Astrocyte of the spinal cord (primary cell): ENCODE measurements around the gene TTLL12.

ENCODE experiments used
- DNase-seq: peaks from one replicate; pipeline ENCODE4 v3.0.0; 2011; ENCODE audit warnings: low read depth, low spot score
- H3K4me3 ChIP-seq: 2 replicates; pipeline ENCODE4 v1.5.1; 2011; ENCODE audit warnings: low read depth, mild to moderate bottlenecking, low read length, moderate library complexity
- CTCF ChIP-seq: IDR thresholded peaks from 2 replicates; pipeline ENCODE4 v1.5.1; 2012; ENCODE audit warnings: low read depth, mild to moderate bottlenecking, low read length, inconsistent platforms
- in situ Hi-C: cut with HindIII; loops from 2 replicates; pipeline ENCODE4 v1.10.0; 2017; ENCODE audit warnings: low sequenced_read_pairs

The TTLL12 gene

DNA sequence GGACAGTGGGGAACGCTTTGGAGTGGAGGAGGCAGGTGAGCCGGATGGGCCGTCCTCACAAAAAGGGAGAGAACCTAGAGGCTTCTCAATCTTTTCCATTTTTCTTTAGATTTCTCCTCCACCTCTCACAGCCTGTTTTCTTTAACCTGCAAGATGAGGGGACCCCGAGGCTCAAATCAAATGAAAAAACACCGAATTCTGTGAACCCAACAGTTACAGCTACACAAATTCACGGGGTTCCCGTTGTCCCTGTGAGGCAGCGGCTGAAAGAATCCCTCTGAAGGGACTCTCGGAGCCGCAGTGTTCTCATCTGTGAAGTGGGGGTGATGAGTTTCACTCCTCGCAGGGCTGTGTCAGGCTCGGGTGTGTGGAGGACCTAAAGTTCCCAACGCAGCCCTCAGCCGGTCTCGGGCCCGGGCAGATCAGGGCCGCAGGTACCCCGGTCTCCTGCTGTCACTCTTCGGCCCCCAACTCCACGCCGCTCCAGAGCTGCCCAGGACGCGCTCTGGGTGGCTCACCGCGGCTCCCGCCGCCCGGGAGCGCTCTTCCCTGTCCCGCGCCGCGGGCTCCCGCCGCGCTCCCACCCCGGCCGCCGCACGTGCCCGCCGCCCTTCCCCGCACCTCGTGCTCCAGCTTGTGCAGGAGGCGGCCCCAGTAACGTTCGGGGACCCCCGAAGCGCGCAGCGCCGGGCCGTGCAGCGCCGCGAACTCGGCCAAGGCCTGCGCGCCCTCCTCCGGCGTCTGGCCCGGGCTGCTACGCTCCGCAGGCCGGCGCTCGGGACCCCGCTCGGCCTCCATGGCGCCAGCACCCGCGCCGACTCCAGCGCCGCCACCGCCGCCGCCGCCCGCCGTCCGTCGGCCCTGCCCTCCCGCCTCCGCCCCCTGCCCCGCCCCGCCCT is at the start of gene TTLL12:
Gene TTLL12 (minus strand): TSS at position 863 of the 899 bp plus-strand sequence. CDS start 65 bp downstream, at position 798.
- no peak for TF ChIP-seq CTCF
- in situ Hi-C loops: no loop called here
- peak within 1 kb of the TSS; percentile 69 for H3K4me3 ChIP-seq
- peak; percentile 35 for DNase-seq

DNA sequence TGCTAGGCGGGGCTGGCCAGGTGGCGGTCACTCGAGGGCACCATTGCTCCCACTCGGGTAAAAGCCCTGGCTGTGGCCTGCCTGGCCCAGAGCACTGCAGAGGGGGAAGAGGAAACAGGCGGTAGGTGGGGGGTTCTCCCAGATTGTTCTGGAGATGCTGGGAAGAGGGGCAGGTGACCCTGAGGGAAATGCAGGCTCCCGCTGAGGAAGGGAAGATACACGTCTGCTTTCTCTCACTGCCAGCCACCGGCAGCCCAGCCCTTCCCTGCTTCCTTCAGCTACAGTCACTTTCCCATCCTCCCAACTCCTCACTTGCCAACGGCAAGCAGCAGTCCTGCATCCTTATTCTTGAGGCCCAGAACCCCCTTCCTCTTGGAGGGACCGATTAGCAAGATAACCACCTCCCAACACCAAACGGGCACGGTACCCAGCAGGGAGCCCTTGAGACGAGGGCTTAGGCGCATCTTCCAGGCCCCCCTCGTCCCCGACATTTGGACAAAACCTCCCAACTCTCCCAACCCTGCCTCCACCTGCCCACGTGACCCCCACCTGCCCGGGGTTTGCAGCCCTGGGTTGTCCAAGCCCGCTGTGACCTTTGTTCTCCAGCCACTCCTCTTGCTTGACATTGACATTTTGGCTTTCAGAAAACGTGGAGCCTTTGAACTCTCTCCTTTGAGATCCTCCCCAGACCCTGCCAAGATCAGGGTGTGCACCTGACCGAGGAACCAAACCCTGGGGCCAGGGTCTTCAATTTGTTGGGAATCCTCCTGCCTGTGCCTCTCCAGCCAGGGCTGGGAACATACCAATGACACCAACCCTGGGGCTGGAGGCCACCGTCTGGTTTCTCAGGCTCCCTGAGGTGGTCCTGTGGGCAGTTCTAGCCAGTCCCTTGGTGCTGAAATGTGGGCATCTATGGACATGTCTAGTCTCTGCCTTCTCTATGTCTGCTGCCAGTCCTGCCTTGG is 48.8 kb upstream of the TTLL12 start:
- TF ChIP-seq CTCF: no peak
- no peak overlapping the region for H3K4me3 ChIP-seq
- no peak for DNase-seq
- in situ Hi-C loops: no loop called here

- in situ Hi-C loops: no loop called here
- no peak for TF ChIP-seq CTCF
- H3K4me3 ChIP-seq: no peak overlapping the region
- DNase-seq: no peak
Observed at GRCh38 chr22:43234264-43234988, 47.5 kb upstream of the TTLL12 start.

GRCh38 chr22:43233529-43233928 is 46.6 kb upstream of the TTLL12 start:
- no peak for TF ChIP-seq CTCF
- DNase-seq: no peak
- in situ Hi-C loops: no loop called here
- H3K4me3 ChIP-seq: no peak overlapping the region

- no peak for DNase-seq
- TF ChIP-seq CTCF: no peak
- H3K4me3 ChIP-seq: no peak overlapping the region
- in situ Hi-C loops: no loop called here
Observed at GRCh38 chr22:43232445-43232844, 45.5 kb upstream of the TTLL12 start.

GRCh38 chr22:43231724-43232034 is 44.7 kb upstream of the TTLL12 start:
- in situ Hi-C loops: no loop called here
- TF ChIP-seq CTCF: no peak
- DNase-seq: no peak
- H3K4me3 ChIP-seq: no peak overlapping the region
